Putamen (tissue), 1 donor: Measurements from ENCODE around the gene DPP7.

Source experiments
- DNase-seq: peaks from one replicate; pipeline ENCODE4 v3.0.0-alpha.2; 2016; ENCODE audit warnings: low spot score

Gene DPP7

GRCh38 chr9:137111788-137112563, 2.6 kb downstream of the DPP7 start:
- DNase-seq = no peak

- DNase-seq = no peak
These were observed 3.4 kb downstream of the DPP7 start for GRCh38 chr9:137110911-137111787.

GRCh38 chr9:137110147-137110910, 4.2 kb downstream of the DPP7 start:
- no peak for DNase-seq

GRCh38 chr9:137109250-137110146, 5.0 kb downstream of the DPP7 start:
- no peak for DNase-seq

- no peak for DNase-seq
These were observed 5.8 kb downstream of the DPP7 start for GRCh38 chr9:137108608-137109249.

GRCh38 chr9:137107982-137108381, 6.6 kb downstream of the DPP7 start:
- DNase-seq = no peak

GRCh38 chr9:137107312-137107921, 7.1 kb downstream of the DPP7 start:
- DNase-seq = no peak

GRCh38 chr9:137106662-137107250, 7.8 kb downstream of the DPP7 start:
- no peak for DNase-seq

- no peak for DNase-seq
These were observed 8.5 kb downstream of the DPP7 start for GRCh38 chr9:137105814-137106661.

- no peak for DNase-seq
These were observed 11.1 kb downstream of the DPP7 start for GRCh38 chr9:137103206-137103999.

- DNase-seq = no peak
These were observed 15.3 kb downstream of the DPP7 start for GRCh38 chr9:137099231-137099630.

GRCh38 chr9:137097761-137098462, 16.6 kb downstream of the DPP7 start:
- no peak for DNase-seq

GRCh38 chr9:137096785-137097546, 17.6 kb downstream of the DPP7 start:
- DNase-seq = no peak

- no peak for DNase-seq
These were observed 18.6 kb downstream of the DPP7 start for GRCh38 chr9:137095664-137096517.

GRCh38 chr9:137089232-137089947, 25.1 kb downstream of the DPP7 start:
- DNase-seq = no peak
